Panc1 (cell line): ENCODE results near the gene HHLA2. TPM values are rescaled to one million over a fixed set of nuclear protein-coding genes. Genes with fewer than 3 reads are reported as not detected.

Experiments
- ATAC-seq: fragments of 200-7000 bp; cut with Tn5 transposase; 2 replicates; pipeline ENCODE4 v1.9.1; 2020; ENCODE audit warnings: mild to moderate bottlenecking, moderate library complexity
- BruUV-seq: library from RNA; stranded (reverse); fragments of 400-500 nt; replicated peaks from 2 replicates; lab custom pipeline; 2021; lab: Mats Ljungman, UMichigan
- CTCF ChIA-PET: fragments of 300-600 bp; sonication (Branson Sonifier 250); formaldehyde crosslinking; loops from one replicate; lab custom pipeline; 2022; ENCODE audit warnings: antibody characterized with exemption; lab: Charles Lee
- POLR2A ChIA-PET: fragments of 300-600 bp; sonication (Branson Sonifier 250); formaldehyde crosslinking; loops from one replicate; lab custom pipeline; 2022; ENCODE audit warnings: antibody characterized with exemption; lab: Charles Lee
- DNase-seq: peaks from one replicate; pipeline ENCODE4 v3.0.0-alpha.2; 2010; ENCODE audit warnings: low read depth, low spot score
- H3K27ac ChIP-seq: 2 replicates; pipeline ENCODE4 v1.5.1; 2011; ENCODE audit warnings: mild to moderate bottlenecking, low read length, inconsistent platforms
- H3K27me3 ChIP-seq: fragments of 200-500 bp; sonication (Bioruptor generic); 2 replicates; pipeline ENCODE4 v1.6.0; 2014; ENCODE audit warnings: low read length, inconsistent platforms; ENCODE audit not compliant: control insufficient read depth, insufficient read depth
- H3K36me3 ChIP-seq: fragments of 200-500 bp; sonication (Bioruptor generic); 2 replicates; pipeline ENCODE4 v1.5.1; 2014; ENCODE audit warnings: inconsistent platforms, mild to moderate bottlenecking, low read length, moderate library complexity; ENCODE audit not compliant: control insufficient read depth, insufficient read depth
- H3K4me1 ChIP-seq: 2 replicates; pipeline ENCODE4 v1.5.1; 2011; ENCODE audit warnings: inconsistent platforms, mild to moderate bottlenecking, low read length, moderate library complexity; ENCODE audit not compliant: control insufficient read depth, insufficient read depth
- H3K4me3 ChIP-seq, 2 experiments: 2 replicates each; pipeline ENCODE4 v1.5.1; 2011 to 2012; ENCODE audit warnings: low read depth in 2 of 2, low read length in 2 of 2, mild to moderate bottlenecking in 2 of 2, inconsistent platforms in 1 of 2, moderate library complexity in 1 of 2
- H3K9me3 ChIP-seq: fragments of 200-500 bp; sonication (Bioruptor generic); 2 replicates; pipeline ENCODE4 v1.5.1; 2014; ENCODE audit warnings: low read depth, mild to moderate bottlenecking, inconsistent platforms, low read length, moderate library complexity; ENCODE audit not compliant: control insufficient read depth, insufficient read depth
- CTCF ChIP-seq: fragments of 450-650 bp; IDR thresholded peaks from 2 replicates; pipeline ENCODE4 v1.5.1; 2017; ENCODE audit warnings: mild to moderate bottlenecking
- POLR2AphosphoS5 ChIP-seq: IDR thresholded peaks from 2 replicates; pipeline ENCODE4 v1.6.1; 2012; ENCODE audit warnings: mild to moderate bottlenecking, low read depth, low read length, moderate library complexity
- REST ChIP-seq, 2 experiments: IDR thresholded peaks; 2 replicates each; pipeline ENCODE4 v1.6.1; 2011 to 2012; ENCODE audit warnings: low read depth in 2 of 2, control low read depth in 1 of 2, low read length in 1 of 2, mild to moderate bottlenecking in 1 of 2, moderate library complexity in 1 of 2; ENCODE audit not compliant: insufficient read depth in 1 of 2
- SIN3A ChIP-seq: IDR thresholded peaks from 2 replicates; pipeline ENCODE4 v1.6.1; 2012; ENCODE audit warnings: low read depth, mild to moderate bottlenecking, low read length, moderate library complexity, borderline replicate concordance; ENCODE audit not compliant: insufficient read depth
- TCF7L2 ChIP-seq: IDR thresholded peaks from 2 replicates; pipeline ENCODE4 v1.6.1; 2011; ENCODE audit warnings: mild to moderate bottlenecking, low read depth, low read length, inconsistent platforms
- in situ Hi-C: cut with HindIII; loops from 2 replicates; pipeline ENCODE4 v1.10.0; 2016; ENCODE audit warnings: low sequenced_read_pairs, low pct_unique_long_range_greater_than_20kb
- intact Hi-C: fragments of 100-400 bp; cut with micrococcal nuclease; formaldehyde crosslinking; loops from one replicate; pipeline ENCODE4 v1.10.0; 2022; ENCODE audit not compliant: unreplicated experiment
- total RNA-seq: library from RNA; stranded (reverse); gene quantifications from one replicate; pipeline ENCODE4 v1.2.1, GENCODE V29; 2021; ENCODE audit not compliant: unreplicated experiment

Gene HHLA2
- total RNA-seq, 1 experiment from 2014 or later = not detected

- H3K27me3 ChIP-seq = no peaks in the 10 kb centered on the region
- BruUV-seq = no TSS peak
- ChIA-PET CTCF (no interaction called here), POLR2A (no interaction called here)
- no peak overlapping the region for H3K27ac ChIP-seq
- in situ Hi-C loops = no loop called here
- TF ChIP-seq CTCF = no peak
- no peak for TF ChIP-seq POLR2AphosphoS5
- no peak for TF ChIP-seq REST (IDR thresholded peaks at IDR 0.05; ENCODE audit: insufficient read depth in 1 of 2, low read depth in 2 of 2, low read length in 1 of 2)
- TF ChIP-seq TCF7L2 = no peak
- no peak for TF ChIP-seq SIN3A
- DNase-seq (no peak), ATAC-seq (no peak)
- peaks cover 4% of the 10 kb centered on the region; the same call in 1 of the 2 replicates for H3K9me3 ChIP-seq
- H3K4me3 ChIP-seq = no peak overlapping the region
- H3K4me1 ChIP-seq = peaks cover 6% of the 10 kb centered on the region; the same call in 1 of the 2 replicates
- H3K36me3 ChIP-seq = no peaks in the 10 kb centered on the region
- intact Hi-C loops = no loop called here
Observed at GRCh38 chr3:108410531-108410984, 114.2 kb downstream of the HHLA2 start.

- Histone ChIP-seq H3K36me3 (no peaks in the 10 kb centered on the region), H3K27ac (no peak overlapping the region), H3K4me1 (no peaks in the 10 kb centered on the region), H3K9me3 (peaks cover 4% of the 10 kb centered on the region; the same call in 1 of the 2 replicates), H3K27me3 (no peaks in the 10 kb centered on the region), H3K4me3 (no peak overlapping the region)
- ChIA-PET POLR2A (no interaction called here), CTCF (no interaction called here)
- no peak for TF ChIP-seq CTCF
- no peak for TF ChIP-seq REST (IDR thresholded peaks at IDR 0.05; ENCODE audit: insufficient read depth in 1 of 2, low read depth in 2 of 2, low read length in 1 of 2)
- TF ChIP-seq POLR2AphosphoS5 = no peak
- no peak for TF ChIP-seq TCF7L2
- DNase-seq (no peak), ATAC-seq (no peak)
- no TSS peak for BruUV-seq
- intact Hi-C loops = no loop called here
- in situ Hi-C loops = no loop called here
Observed at GRCh38 chr3:108412121-108412750, 115.9 kb downstream of the HHLA2 start.
